Dendritic cell treated with granulocyte-macrophage colony-stimulating factor and Interleukin-4, amounts not matched to agents 40 ng/mL and 50 ng/mL, for 4 days (primary cell): ENCODE data around the gene ZNF608.

ENCODE experiments used
- H3K27ac Mint-ChIP-seq: one replicate; pipeline ENCODE4 v1.8.0; 2022; ENCODE audit warnings: mild to moderate bottlenecking, mixed read lengths
- H3K27me3 Mint-ChIP-seq: one replicate; pipeline ENCODE4 v1.8.0; 2022; ENCODE audit warnings: mild to moderate bottlenecking, mixed read lengths
- H3K36me3 Mint-ChIP-seq: one replicate; pipeline ENCODE4 v1.8.0; 2022; ENCODE audit warnings: low read depth, mixed read lengths
- H3K4me1 Mint-ChIP-seq: one replicate; pipeline ENCODE4 v1.8.0; 2022; ENCODE audit warnings: low read depth, mixed read lengths
- H3K4me3 Mint-ChIP-seq: one replicate; pipeline ENCODE4 v1.8.0; 2022; ENCODE audit warnings: mild to moderate bottlenecking, moderate library complexity, mixed read lengths
- H3K9me3 Mint-ChIP-seq: one replicate; pipeline ENCODE4 v1.8.0; 2022; ENCODE audit warnings: mixed read lengths
- intact Hi-C: fragments of 100-400 bp; cut with micrococcal nuclease; formaldehyde crosslinking; loops from one replicate; pipeline ENCODE4 v1.15.0; 2022

ZNF608 gene

GRCh38 chr5:124706729-124707361 lies 39.6 kb downstream of the ZNF608 start:
- intact Hi-C loops: no loop called here
- H3K27me3 Mint-ChIP-seq: peaks cover 6% of the 10 kb centered on the region
- H3K9me3 Mint-ChIP-seq: no peaks in the 10 kb centered on the region
- H3K4me1 Mint-ChIP-seq: peaks cover 15% of the 10 kb centered on the region
- no peaks in the 10 kb centered on the region for H3K36me3 Mint-ChIP-seq
- no peak overlapping the region for H3K4me3 Mint-ChIP-seq
- no peak overlapping the region for H3K27ac Mint-ChIP-seq

DNA sequence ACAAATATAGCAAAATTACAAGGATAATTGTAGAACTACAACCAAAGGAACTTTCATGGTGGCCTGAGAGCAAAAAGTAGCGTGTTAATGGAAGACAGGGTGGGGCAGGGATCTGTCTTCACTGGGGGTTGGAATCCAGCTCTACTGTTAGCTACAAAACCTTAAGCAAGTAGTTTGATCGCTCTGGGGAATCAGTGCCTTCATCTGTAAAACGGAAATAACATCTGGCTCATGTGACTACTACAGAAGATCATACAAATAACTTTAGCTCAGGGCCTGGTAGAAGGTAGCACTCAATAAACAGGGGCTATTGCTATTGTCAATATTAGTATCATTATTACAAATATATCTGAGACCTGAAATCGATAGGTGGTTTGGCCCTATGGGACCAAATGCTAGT lies 40.4 kb downstream of the ZNF608 start:
- H3K4me1 Mint-ChIP-seq: peaks cover 15% of the 10 kb centered on the region
- intact Hi-C loops: no loop called here
- peaks cover 6% of the 10 kb centered on the region for H3K27me3 Mint-ChIP-seq
- H3K36me3 Mint-ChIP-seq: no peaks in the 10 kb centered on the region
- no peak overlapping the region for H3K27ac Mint-ChIP-seq
- no peaks in the 10 kb centered on the region for H3K9me3 Mint-ChIP-seq
- H3K4me3 Mint-ChIP-seq: no peak overlapping the region

DNA sequence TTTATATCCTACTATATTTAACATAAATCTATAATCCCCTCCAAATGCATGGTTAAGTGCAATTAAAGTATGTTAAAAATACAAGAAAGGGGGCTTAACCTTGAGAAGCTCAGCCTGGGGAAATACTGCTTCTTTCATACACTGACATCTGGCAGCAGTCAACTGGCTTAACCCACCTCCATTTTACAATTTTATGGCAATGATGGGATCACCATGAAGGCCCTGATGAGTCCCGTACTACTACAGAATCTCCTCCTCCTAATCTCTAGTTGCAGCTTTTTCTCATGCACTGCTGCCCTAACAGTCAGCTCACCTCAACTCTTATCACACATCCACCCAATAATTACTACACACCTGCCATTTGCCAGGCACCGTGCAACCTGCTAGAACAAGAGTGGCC lies 40.9 kb downstream of the ZNF608 start:
- H3K27ac Mint-ChIP-seq: no peak overlapping the region
- H3K4me1 Mint-ChIP-seq: peaks cover 15% of the 10 kb centered on the region
- H3K9me3 Mint-ChIP-seq: no peaks in the 10 kb centered on the region
- intact Hi-C loops: no loop called here
- H3K4me3 Mint-ChIP-seq: no peak overlapping the region
- H3K27me3 Mint-ChIP-seq: peaks cover 6% of the 10 kb centered on the region
- H3K36me3 Mint-ChIP-seq: no peaks in the 10 kb centered on the region

DNA sequence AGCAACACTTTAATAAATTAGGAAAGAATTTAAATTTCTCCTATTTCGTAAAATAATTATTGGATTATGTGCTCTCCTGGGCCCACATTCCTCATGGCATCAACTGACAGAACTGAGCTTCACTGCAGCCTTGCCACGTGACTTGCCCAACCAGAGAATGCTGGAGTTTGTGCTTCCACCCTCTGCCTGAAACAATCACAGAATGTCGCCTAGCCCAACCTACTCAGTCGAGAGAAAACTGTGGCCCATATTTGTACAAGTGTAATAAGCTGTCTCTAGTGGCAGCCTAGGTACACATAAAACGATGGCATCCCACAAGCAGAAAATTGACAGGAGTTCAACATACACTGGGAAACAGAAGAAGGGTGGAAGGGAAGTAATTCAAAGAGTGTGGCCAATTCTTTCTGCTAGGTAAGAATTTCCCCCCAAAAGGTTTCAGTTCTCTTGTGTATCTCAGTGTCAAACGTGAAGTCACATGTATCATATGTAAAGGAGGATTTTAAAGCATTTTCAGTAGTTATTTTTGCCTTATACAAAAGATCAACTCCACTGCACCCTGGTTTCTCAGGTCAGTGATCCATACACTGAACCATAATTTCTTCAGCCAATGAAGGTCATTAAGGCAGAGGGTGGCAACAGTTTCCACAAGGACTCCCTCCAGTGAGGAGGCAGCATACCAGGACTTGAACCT lies 41.7 kb downstream of the ZNF608 start:
- Mint-ChIP-seq H3K4me1 (peaks cover 15% of the 10 kb centered on the region), H3K4me3 (no peak overlapping the region), H3K27ac (no peak overlapping the region), H3K9me3 (no peaks in the 10 kb centered on the region), H3K36me3 (no peaks in the 10 kb centered on the region), H3K27me3 (peaks cover 6% of the 10 kb centered on the region)
- intact Hi-C loops: no loop called here

DNA sequence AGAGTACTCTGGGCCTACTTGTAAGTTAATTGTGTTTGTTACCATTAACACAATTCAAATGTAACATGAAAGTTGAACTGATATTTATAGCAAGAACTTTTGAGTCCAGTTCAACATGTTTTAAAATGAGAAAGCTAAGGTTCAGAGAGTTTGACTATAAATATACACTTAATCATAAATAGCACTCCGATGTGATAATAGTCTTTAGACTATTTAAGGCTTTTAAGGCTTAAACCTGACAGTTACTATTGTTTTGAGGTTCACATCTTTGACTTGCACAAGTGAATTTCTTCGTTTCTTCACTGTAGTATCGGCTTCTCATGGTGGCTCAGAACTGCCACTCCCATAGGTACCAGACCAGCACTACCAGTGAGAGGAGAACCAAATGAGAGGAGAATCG lies 42.4 kb downstream of the ZNF608 start:
- H3K4me1 Mint-ChIP-seq: peaks cover 15% of the 10 kb centered on the region

GRCh38 chr5:124702525-124702924 lies 43.9 kb downstream of the ZNF608 start:
- H3K4me3 Mint-ChIP-seq: no peak overlapping the region
- H3K27ac Mint-ChIP-seq: no peak overlapping the region
- peaks cover 7% of the 10 kb centered on the region for H3K4me1 Mint-ChIP-seq
- peaks cover 1% of the 10 kb centered on the region for H3K27me3 Mint-ChIP-seq
- no peaks in the 10 kb centered on the region for H3K9me3 Mint-ChIP-seq
- intact Hi-C loops: no loop called here
- no peaks in the 10 kb centered on the region for H3K36me3 Mint-ChIP-seq

More for the DNA sequence above, 42.4 kb downstream of the ZNF608 start:
- Mint-ChIP-seq H3K9me3 (no peaks in the 10 kb centered on the region), H3K4me3 (no peak overlapping the region), H3K36me3 (no peaks in the 10 kb centered on the region), H3K27ac (no peak overlapping the region), H3K27me3 (peaks cover 6% of the 10 kb centered on the region)
- intact Hi-C loops: no loop called here

DNA sequence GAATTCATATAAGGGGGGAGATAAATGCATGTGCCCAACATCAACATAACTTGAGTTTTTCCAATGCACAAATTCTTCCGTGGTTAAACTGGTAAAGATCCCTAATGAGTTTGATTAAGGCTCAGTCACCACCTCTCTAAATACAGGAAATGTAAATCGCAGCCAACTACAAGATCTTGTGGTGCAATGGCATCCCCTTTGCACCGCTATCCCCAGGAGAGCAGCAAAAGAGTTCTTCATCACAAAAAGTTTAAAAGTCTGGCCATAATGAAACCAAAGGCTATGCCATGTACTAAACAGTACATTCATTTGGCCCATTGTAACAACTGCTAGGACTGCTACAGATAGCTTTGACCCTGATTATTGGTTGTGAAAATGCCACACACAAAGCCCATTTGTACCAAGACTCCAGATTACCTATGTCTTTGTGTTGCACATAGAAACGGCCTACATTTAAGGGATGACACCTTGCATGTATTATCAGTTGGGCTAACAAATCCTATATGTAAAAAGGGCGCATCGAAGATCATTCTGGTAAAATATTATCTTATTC lies 44.5 kb downstream of the ZNF608 start:
- intact Hi-C loops: no loop called here
- Mint-ChIP-seq H3K27me3 (peaks cover 1% of the 10 kb centered on the region), H3K9me3 (no peaks in the 10 kb centered on the region), H3K4me1 (peaks cover 6% of the 10 kb centered on the region), H3K27ac (no peak overlapping the region), H3K4me3 (no peak overlapping the region), H3K36me3 (no peaks in the 10 kb centered on the region)

- H3K4me1 Mint-ChIP-seq: peaks cover 6% of the 10 kb centered on the region
- H3K36me3 Mint-ChIP-seq: no peaks in the 10 kb centered on the region
- no peaks in the 10 kb centered on the region for H3K9me3 Mint-ChIP-seq
- H3K4me3 Mint-ChIP-seq: no peak overlapping the region
- no peak overlapping the region for H3K27ac Mint-ChIP-seq
- intact Hi-C loops: no loop called here
- peaks cover 1% of the 10 kb centered on the region for H3K27me3 Mint-ChIP-seq
Observed at GRCh38 chr5:124701016-124701415, 45.4 kb downstream of the ZNF608 start.

DNA sequence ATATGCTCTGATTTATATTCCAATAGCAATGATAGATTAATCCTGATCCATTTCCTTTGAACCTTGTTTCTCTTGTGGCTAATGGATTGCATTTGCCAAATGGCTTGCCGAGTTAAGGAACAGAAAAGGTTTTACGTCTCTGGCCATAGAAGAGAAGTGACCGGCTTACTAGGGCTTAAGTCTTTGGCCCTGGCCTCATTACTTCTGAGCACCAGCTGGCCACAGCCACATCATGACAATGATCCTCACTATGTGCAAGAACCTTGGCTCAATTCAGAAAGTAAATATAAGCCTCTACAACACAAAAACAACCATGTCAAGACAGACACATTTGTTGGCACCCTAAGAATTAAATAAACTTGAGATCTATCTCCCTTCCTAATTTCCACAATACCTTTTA lies 46.1 kb downstream of the ZNF608 start:
- Mint-ChIP-seq H3K9me3 (no peaks in the 10 kb centered on the region), H3K36me3 (no peaks in the 10 kb centered on the region), H3K4me3 (no peak overlapping the region), H3K4me1 (peaks cover 6% of the 10 kb centered on the region), H3K27me3 (peaks cover 1% of the 10 kb centered on the region), H3K27ac (no peak overlapping the region)
- intact Hi-C loops: no loop called here

- Mint-ChIP-seq H3K36me3 (no peaks in the 10 kb centered on the region), H3K4me1 (no peaks in the 10 kb centered on the region), H3K27ac (no peak overlapping the region), H3K27me3 (peaks cover 1% of the 10 kb centered on the region), H3K9me3 (no peaks in the 10 kb centered on the region), H3K4me3 (no peak overlapping the region)
- intact Hi-C loops: no loop called here
Observed at GRCh38 chr5:124698770-124699169, 47.7 kb downstream of the ZNF608 start.

- H3K4me3 Mint-ChIP-seq: no peak overlapping the region
- H3K4me1 Mint-ChIP-seq: no peaks in the 10 kb centered on the region
- intact Hi-C loops: no loop called here
- no peaks in the 10 kb centered on the region for H3K9me3 Mint-ChIP-seq
- H3K36me3 Mint-ChIP-seq: no peaks in the 10 kb centered on the region
- no peak overlapping the region for H3K27ac Mint-ChIP-seq
- H3K27me3 Mint-ChIP-seq: no peaks in the 10 kb centered on the region
Observed at GRCh38 chr5:124697933-124698591, 48.4 kb downstream of the ZNF608 start.

- H3K27me3 Mint-ChIP-seq: no peaks in the 10 kb centered on the region
- intact Hi-C loops: no loop called here
Observed at GRCh38 chr5:124697501-124697900, 48.9 kb downstream of the ZNF608 start.

DNA sequence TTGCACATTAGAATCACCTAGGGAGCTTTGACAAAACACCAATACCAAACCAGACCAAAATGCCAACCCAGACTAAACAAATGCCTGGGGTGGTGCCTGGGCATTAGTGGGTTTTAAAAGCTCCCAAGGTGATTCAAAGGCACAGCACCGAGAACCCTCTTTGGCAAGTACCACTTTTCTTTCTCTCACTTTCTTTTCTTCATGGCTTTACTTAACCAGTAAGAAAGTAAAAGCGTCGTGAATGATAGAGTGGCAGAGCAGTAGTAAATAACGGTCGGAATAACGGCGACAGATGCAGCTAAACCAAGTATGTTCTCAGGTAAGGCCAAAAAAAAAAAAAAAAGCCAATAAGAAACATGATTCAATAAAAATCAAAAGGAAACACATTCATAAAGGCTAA lies 49.5 kb downstream of the ZNF608 start:
- no peaks in the 10 kb centered on the region for H3K27me3 Mint-ChIP-seq
- H3K36me3 Mint-ChIP-seq: no peaks in the 10 kb centered on the region
- no peaks in the 10 kb centered on the region for H3K9me3 Mint-ChIP-seq
- no peak overlapping the region for H3K4me3 Mint-ChIP-seq
- intact Hi-C loops: no loop called here
- H3K27ac Mint-ChIP-seq: no peak overlapping the region
- H3K4me1 Mint-ChIP-seq: no peaks in the 10 kb centered on the region

More at GRCh38 chr5:124697501-124697900, 48.9 kb downstream of the ZNF608 start:
- Mint-ChIP-seq H3K4me1 (no peaks in the 10 kb centered on the region), H3K4me3 (no peak overlapping the region), H3K36me3 (no peaks in the 10 kb centered on the region), H3K9me3 (no peaks in the 10 kb centered on the region), H3K27ac (no peak overlapping the region)
